Nephron (organoid): ENCODE data around the gene BUB3.

Source experiments
- H3K27ac Mint-ChIP-seq, 3 experiments: 2 replicates each; pipeline ENCODE4 v1.8.0; 2020; ENCODE audit warnings: mixed read lengths in 3 of 3, mild to moderate bottlenecking in 2 of 3, moderate library complexity in 1 of 3
- H3K27me3 Mint-ChIP-seq: 2 replicates; pipeline ENCODE4 v1.8.0; 2021; ENCODE audit warnings: low read depth, mild to moderate bottlenecking, moderate library complexity, mixed read lengths
- H3K36me3 Mint-ChIP-seq: 2 replicates; pipeline ENCODE4 v1.8.0; 2020; ENCODE audit warnings: low read depth, mixed read lengths
- H3K4me1 Mint-ChIP-seq: 2 replicates; pipeline ENCODE4 v1.8.0; 2020; ENCODE audit warnings: mixed read lengths
- H3K4me3 Mint-ChIP-seq, 3 experiments: 2 replicates each; pipeline ENCODE4 v1.8.0; 2020; ENCODE audit warnings: mild to moderate bottlenecking in 3 of 3, mixed read lengths in 3 of 3, moderate library complexity in 2 of 3
- H3K9me3 Mint-ChIP-seq: 2 replicates; pipeline ENCODE4 v1.8.0; 2020; ENCODE audit warnings: mixed read lengths
- CTCF ChIP-seq, 3 experiments: fragments of 200-600 bp; sonication (generic); IDR thresholded peaks; one replicate each; pipeline ENCODE4 v1.5.0; 2021; ENCODE audit warnings: antibody characterized with exemption in 3 of 3; ENCODE audit not compliant: unreplicated experiment in 3 of 3

Gene BUB3

GRCh38 chr10:123143825-123144168, 10.4 kb upstream of the BUB3 start:
- Mint-ChIP-seq H3K36me3 (no peaks in the 10 kb centered on the region), H3K27me3 (peaks cover 98% of the 10 kb centered on the region), H3K27ac (no peak overlapping the region)

GRCh38 chr10:123144697-123145541, 9.3 kb upstream of the BUB3 start:
- Mint-ChIP-seq H3K36me3 (no peaks in the 10 kb centered on the region), H3K27me3 (peaks cover 98% of the 10 kb centered on the region), H3K9me3 (no peaks in the 10 kb centered on the region), H3K4me1 (peaks cover 21% of the 10 kb centered on the region), H3K27ac (no peak overlapping the region), H3K4me3 (no peak overlapping the region)
- no peak for TF ChIP-seq CTCF (IDR thresholded peaks at IDR 0.05; ENCODE audit: unreplicated experiment in 3 of 3)

More at GRCh38 chr10:123143825-123144168, 10.4 kb upstream of the BUB3 start:
- TF ChIP-seq CTCF (IDR thresholded peaks at IDR 0.05; ENCODE audit: unreplicated experiment in 3 of 3): no peak
- Mint-ChIP-seq H3K4me1 (peaks cover 27% of the 10 kb centered on the region), H3K9me3 (no peaks in the 10 kb centered on the region), H3K4me3 (no peak overlapping the region)

GRCh38 chr10:123145542-123146012, 8.6 kb upstream of the BUB3 start:
- H3K4me3 Mint-ChIP-seq: peak overlapping the region in 1 of 3 experiments; percentile 37
- H3K4me1 Mint-ChIP-seq: peaks cover 26% of the 10 kb centered on the region
- H3K36me3 Mint-ChIP-seq: no peaks in the 10 kb centered on the region
- TF ChIP-seq CTCF (IDR thresholded peaks at IDR 0.05; ENCODE audit: unreplicated experiment in 3 of 3): no peak
- peaks cover 98% of the 10 kb centered on the region for H3K27me3 Mint-ChIP-seq
- H3K9me3 Mint-ChIP-seq: no peaks in the 10 kb centered on the region
- no peak overlapping the region for H3K27ac Mint-ChIP-seq

- TF ChIP-seq CTCF (IDR thresholded peaks at IDR 0.05; ENCODE audit: unreplicated experiment in 3 of 3): no peak
- Mint-ChIP-seq H3K27ac (no peak overlapping the region), H3K36me3 (no peaks in the 10 kb centered on the region), H3K27me3 (peaks cover 98% of the 10 kb centered on the region), H3K4me3 (peak overlapping the region; percentile 10 to 40 (median 32)), H3K4me1 (peaks cover 26% of the 10 kb centered on the region), H3K9me3 (no peaks in the 10 kb centered on the region)
Observed at GRCh38 chr10:123146013-123146893, 7.9 kb upstream of the BUB3 start.

- Mint-ChIP-seq H3K4me1 (peaks cover 26% of the 10 kb centered on the region), H3K36me3 (no peaks in the 10 kb centered on the region), H3K9me3 (no peaks in the 10 kb centered on the region), H3K4me3 (peak overlapping the region; percentile 10 to 56 (median 32)), H3K27me3 (peaks cover 98% of the 10 kb centered on the region), H3K27ac (no peak overlapping the region)
- TF ChIP-seq CTCF (IDR thresholded peaks at IDR 0.05; ENCODE audit: unreplicated experiment in 3 of 3): no peak
Observed at GRCh38 chr10:123146894-123147634, 7.1 kb upstream of the BUB3 start.
